22Rv1 (cell line): ENCODE results near the gene ARHGAP21.

Experiments used
- ZFX ChIP-seq: fragments of 450-650 bp; IDR thresholded peaks from 2 replicates; pipeline ENCODE4 v1.6.1; 2017; ENCODE audit warnings: antibody characterized with exemption, borderline replicate concordance
- TF ChIP-seq, protein P1 (sequence below): fragments of 450-650 bp; IDR thresholded peaks from 2 replicates; pipeline ENCODE4 v1.5.1; 2017; ENCODE audit warnings: mild to moderate bottlenecking

- TF ChIP-seq, protein P1, sequence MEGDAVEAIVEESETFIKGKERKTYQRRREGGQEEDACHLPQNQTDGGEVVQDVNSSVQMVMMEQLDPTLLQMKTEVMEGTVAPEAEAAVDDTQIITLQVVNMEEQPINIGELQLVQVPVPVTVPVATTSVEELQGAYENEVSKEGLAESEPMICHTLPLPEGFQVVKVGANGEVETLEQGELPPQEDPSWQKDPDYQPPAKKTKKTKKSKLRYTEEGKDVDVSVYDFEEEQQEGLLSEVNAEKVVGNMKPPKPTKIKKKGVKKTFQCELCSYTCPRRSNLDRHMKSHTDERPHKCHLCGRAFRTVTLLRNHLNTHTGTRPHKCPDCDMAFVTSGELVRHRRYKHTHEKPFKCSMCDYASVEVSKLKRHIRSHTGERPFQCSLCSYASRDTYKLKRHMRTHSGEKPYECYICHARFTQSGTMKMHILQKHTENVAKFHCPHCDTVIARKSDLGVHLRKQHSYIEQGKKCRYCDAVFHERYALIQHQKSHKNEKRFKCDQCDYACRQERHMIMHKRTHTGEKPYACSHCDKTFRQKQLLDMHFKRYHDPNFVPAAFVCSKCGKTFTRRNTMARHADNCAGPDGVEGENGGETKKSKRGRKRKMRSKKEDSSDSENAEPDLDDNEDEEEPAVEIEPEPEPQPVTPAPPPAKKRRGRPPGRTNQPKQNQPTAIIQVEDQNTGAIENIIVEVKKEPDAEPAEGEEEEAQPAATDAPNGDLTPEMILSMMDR = no peak
- TF ChIP-seq ZFX = no peak
Observed at GRCh38 chr10:24762161-24762924, 38.7 kb upstream of the ARHGAP21 start.
